ENCODE data around the gene SLC31A2.

The SLC31A2 gene

DNA sequence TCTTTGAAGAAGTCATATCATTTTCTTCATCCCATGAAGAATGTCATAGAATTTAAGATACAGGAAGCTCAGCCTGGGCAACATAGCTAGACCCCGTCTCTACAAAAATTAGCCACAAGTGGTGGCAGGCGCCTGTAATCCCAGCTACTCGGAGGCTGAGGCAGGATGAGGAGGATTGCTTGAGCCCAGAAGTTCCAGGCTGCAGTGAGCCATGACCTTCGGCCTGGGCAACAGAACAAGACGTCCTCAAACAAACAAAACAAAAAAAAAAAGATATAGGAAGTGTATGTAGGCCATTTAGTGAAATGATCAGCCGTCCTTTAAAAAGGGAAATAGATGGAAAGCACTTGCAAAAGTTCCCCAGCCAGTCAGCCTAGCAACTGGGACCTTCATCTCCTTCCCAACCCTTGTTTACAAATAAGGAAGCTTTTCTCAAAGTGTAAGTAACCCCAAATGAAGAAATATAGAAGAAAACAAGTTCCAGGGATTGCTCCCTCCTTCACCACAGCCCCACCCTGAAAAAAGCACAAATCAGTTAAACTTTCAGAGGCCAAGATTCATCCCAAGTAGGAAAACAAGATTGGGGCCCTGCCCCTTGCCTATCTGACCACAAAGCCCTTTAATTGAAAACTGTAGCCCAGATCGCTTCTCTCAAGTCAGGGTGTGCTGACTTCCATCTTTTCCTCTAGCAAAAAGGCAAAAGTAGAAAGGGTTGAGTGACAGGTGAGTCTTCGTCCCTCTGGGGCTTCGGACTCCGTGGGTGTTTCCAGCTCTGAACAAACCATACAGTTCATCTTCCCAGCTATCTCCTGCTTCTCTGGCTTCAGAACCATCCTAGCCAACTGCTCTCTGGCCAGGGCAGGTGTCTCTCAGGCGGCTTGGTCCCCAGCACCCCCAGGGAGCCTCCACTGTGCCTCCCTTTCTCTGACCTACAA is 1.2 kb downstream of the SLC31A2 start:
- peak; percentile 65 for DNase-seq

DNA sequence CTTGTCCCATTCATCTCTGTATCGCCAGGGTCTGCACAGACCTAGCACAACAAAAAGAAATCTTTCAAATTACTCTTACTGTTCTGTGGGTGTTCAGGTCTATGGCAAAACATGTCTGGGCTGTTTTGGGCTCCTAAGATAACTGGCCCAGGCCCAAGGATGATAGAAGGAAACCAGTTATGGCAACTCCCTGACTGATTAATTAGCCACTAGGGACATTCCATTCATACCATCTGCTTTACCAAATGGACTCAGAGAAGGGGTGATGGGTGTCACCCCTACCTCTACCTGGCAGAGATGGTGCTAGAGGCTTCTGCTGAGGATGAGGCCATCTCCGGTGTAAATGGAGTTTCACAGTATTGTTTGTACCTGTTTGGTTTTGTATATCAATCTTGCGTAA is 1.9 kb downstream of the SLC31A2 start:
- DNase-seq = peak; percentile 59

DNA sequence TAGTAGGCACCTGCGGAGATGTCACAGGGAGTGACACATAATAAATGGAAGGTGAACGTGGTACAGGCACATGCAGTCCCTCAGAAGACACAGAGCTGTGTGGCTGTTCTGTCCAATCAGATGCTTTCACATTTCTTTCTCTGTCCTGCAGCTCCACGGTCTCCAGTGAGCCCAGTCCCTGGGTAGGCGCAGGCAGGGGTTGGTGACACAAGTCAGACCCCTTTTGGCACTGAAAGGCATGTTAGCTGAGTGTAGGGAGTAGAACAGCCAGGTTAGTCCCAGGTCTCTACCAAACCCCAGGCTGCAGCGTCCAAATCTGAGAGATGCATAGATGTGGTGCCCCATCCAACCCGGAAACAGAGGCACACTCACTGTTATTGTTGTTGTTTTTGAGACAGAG is 2.8 kb downstream of the SLC31A2 start:
- no peak for DNase-seq

DNA sequence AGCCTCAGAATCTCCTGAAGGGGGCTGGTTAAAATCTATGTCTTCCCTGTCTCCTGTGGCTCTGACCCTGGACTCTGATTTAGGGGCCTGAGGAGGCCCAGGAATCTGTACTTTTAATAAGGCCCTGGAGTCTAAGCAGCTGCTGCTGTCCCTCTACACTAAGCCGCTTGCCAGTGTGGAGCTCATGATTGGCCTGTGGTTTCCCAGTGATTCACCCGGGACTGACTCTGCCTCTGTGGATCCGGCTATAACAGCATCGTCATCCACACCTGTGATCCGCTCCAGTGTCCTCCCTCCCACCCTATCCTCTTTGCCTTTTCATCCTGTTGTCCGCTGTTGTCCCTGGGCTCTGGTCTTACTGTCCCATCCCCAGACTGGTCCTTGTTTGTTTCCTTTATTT is 3.7 kb downstream of the SLC31A2 start:
- DNase-seq = no peak

DNA sequence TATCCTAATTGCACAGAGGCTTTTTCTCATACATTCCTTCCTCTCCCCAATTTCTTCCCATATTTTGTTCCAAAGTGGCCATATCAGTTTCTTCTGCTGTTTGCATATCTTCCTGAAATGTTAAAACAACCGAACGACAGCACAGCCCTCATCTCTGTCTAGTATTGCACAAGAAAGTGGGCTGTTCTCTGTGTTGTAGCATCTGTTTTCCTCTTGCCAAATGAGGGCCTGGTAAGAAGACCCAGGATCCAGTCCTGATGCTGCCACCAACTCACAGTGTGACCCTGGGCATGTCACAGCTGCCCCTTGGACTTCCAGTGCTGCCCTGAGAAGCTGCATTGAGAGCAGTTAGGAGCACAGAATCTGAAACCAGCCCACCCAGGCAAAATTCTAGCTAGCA is 4.1 kb downstream of the SLC31A2 start:
- DNase-seq = peak; percentile 65

DNA sequence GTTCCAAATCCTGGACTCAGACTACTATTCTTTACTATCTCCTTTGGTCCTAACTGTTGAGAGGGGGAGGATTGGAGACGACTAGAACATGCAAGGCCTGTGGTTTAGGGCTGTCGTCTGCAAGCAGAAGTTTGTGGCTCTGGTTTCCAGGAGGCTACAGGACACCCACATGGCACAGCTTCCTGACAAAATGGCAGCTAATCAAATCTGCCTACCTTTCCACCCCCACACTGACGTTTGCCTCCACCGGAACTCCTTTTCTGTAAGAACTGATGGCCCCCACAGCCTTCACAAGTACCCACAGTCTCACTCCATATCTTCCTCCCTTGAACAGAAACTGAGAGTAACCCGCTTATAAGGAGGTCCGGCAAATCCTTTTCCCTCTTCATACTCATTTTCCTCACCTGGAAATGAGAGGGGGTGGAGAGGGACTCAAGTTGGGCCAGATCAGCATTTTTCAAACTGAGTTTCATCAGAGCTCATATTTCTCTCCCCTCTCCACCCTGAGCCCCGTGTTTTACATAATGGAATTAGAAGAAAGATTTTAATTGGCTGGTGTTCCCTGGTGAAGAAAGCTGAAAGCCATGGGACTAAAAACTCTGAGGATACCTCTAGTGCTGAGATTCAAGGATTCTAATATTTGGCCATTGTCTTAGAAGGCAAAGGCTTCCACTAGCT is 5.2 kb downstream of the SLC31A2 start:
- DNase-seq = peak; percentile 70

DNA sequence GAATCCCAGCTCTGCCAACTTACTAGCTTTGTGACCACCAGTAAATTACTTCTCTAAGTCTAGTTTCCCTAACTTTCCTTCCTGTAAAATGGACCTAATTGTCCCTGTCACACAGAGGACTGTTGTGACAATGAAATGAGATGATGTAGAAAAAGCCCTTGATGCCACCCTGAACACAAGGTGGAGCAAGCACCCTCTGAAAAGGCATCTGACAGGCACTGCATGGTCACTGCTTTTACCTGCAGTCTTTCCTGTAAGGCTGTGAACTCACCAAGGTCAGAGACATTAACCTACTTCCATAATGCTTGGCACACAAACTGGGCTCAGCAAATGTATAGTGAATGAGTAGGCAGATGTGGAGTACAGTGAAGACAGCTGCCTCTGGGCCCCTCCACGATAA is 6.1 kb downstream of the SLC31A2 start:
- DNase-seq = peak; percentile 28

DNA sequence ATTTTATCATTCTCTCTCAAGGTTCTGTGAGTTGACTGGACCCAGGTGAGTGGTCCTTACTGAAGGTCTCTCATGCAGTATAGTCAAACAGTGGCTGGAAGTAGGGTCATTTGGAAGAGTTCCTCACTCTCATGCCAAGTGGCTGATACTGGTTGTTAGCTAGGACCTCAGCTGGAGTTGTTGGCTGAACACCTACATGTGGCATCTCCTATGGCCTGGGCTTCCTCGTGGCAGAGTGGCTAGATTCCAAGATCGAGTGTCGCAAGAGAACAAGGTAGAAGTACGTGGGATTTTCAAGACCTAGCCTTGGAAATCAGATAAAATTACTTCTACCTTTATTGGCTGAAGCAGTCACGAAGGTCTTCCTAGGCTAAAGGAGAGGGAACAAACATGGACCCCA is 7.6 kb downstream of the SLC31A2 start:
- DNase-seq = no peak

DNA sequence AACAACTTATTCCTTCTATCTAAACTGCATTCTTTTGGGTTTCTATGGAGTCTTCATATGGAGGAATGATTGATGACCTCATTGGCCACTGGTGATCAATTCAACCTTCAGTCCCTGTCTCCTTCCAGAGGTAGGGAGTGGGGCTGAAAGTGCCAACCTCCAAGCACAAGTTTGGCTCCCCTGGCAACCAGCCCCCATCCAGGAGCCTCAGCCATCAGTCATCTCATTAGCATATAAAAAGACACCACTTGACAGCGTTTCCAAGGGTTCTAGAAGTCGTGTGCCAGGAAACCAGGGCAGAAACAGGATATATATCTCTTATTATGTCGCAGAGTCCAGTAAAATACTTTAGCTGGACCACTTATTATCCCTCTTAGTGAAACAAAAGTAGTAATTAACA is 9.8 kb downstream of the SLC31A2 start:
- no peak for DNase-seq

DNA sequence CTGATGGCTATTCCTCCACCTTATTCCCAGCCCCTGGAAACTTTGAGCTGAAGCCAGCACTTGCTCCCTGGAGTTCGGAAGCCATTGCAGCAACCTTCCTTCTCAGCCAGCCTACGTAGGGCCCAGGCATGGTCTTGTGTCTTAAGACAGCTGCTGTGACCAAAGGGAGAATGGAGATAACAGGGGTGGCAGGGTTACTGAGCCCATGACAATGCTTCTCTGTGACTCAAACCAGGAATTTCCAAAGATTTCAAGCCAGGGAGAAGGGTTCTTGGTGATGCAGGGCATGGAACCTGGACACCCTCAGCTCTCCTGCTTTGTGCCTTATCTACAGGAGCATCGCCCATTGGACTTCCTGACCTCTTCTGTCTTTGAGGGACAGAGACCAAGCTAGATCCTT is 12.2 kb downstream of the SLC31A2 start:
- DNase-seq = no peak

DNA sequence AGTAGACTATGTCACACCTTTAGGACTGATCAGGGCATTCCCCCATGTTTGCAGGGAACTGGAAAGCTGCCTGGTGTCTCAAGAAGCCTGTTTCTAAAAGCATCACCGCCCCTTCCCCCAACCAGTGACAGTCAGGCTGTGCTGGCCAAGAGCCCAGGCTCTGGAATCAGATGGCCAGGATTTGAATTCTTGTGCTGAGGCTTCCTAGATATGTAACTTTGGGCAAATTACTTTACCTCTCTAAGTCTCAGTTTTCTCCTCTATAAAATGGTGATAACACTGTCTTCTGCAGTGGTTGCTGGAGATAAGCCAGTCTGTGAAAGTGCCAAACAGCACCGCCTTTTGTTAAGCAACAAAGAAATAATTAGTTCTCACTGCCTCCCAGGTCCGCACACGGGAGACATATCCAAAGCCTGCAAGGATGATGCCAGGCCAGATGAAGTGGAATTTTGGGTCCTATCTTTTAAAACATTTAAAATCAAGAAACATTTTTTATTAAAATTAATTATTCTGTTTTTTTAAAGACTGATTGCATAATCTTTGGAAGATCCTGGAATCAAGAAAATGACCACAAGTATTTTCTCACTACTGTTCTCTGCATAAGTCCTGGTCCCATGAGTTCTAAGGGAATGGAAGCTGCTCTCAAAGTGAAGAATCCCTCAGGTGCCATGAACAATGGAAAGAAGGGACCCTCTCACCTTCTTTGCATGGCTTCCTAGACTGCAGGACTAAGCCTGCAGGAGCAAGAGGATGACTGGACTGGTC is 13.9 kb downstream of the SLC31A2 start:
- peak; percentile 39 for DNase-seq

DNA sequence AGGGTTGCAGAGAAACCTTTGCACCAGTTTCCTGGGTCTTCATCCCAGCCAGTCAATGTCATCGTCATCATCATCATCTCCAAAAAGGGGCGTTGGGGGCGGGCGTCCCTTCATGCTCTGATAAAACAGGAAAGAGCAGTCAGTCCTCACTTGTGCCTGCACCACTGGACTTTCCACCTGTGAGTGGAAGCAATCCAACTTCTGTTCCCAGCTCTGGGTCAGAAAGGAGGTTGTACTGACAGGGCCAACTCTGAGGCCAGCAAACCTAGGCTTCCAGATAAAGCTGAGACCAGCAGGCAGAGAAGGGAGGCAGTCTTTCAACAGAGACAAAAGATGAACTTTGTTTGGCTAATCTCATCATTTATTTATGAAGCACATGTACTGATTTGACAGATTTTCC is 15.2 kb downstream of the SLC31A2 start:
- no peak for DNase-seq

DNA sequence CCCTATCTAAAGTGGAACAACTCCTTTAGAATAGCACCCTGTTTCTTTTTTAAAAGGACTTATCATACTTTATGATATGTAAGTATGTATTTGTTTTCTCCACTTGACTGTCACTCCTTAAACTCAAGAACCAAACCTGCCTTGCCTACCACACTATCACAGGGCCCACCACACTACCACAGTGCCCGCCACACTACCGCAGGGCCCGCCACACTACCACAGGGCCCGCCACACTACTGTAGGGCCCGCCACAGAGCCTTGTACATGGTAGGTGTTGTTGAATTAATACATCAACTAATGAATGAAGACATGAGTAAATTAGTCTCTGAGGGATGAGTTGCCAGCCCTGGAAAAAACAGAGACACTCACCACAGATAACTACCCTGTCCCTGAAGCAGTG is 18.0 kb downstream of the SLC31A2 start:
- DNase-seq = no peak

DNA sequence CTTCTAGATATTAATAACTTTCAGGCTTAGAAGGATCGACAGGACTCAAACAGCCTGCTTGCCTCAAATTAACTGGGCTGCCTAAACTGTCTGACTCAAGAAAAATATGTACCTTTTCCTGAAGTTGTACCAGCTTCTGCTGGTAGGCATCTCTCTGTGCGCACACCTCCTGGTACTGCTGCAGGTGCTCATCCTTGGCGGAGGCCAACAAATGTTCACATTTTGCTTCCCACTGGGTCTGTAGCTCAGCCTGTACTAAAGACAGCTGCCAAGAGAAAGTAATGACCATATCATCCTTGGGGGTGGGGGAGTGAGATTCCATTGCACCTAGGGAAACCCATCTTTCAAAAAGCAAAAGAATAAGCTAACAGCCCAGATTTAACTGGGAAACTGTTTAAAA is 22.5 kb downstream of the SLC31A2 start:
- no peak for DNase-seq

DNA sequence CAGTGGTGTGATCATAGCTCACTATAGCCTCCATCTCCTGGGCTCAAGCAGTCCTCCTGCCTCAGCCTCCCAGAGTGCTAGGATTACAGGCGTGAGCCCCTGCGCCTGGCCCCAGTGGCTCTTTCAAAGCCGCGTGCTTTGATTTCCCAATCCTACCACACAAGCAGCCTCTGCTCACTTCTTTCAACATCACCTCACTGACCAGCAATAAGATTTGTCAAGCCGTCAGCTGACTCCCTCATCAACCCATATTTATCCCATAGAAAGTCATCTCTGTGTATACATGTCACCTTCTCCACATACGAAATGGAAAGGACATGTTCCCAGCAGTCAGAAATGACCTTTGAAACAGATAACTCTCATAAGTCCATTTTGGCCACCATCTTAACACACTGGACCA is 26.0 kb downstream of the SLC31A2 start:
- no peak for DNase-seq

DNA sequence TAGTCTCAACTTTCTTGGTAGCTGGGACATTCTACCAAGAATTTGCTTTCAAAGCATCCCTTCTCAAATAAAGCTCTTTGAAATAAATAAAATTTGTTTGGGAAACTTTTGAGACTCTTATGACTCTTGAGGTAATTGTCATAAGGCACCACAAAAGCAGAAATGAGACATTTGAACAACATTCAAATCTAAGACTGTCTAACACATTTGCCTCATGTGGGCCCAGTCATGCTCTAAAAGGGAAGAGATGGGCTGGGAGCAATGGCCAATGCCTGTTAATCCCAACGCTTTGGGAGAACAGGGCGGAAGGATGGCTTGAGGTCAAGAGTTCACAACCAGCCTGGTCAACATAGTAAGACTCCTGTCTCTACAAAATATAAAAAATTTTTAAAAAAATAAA is 26.4 kb downstream of the SLC31A2 start:
- DNase-seq = no peak

DNA sequence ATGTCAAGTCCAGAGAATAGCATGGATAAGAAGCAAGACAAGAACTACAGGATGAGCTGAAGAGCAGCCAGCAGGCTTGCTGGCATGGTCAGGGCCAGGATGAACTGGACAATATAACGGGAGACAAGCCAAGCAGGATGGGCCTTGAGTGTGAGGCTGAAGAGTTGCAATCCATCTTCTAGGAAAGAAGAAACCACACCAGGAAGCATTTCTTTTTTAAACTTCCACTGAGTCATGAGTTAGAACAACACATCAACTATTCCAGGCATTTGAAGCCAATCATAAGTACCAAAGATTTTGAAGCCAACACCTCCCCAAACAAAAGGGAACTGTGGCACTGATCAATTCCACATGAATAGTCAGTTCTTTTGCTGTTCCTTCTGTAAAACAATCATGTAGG is 27.3 kb downstream of the SLC31A2 start:
- DNase-seq = no peak

DNA sequence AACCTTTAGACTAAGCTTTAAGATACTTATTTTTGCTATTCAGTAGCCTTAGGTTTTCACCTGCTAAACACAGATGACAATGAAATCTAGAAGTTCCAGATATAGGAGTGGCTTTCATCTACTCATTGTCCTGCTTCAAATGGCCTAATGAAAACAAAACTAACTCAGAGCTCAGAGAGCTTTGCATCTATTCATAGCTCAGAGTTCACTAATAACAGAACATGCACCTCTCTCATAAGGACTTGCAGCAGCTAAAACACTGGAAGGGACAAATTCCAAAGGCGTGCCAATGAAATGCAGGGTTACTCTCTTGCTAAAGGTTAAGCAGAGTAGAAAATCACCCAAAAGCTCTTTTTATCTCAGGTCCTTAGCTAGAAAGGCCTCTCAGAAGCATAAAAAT is 29.0 kb downstream of the SLC31A2 start:
- DNase-seq = no peak

DNA sequence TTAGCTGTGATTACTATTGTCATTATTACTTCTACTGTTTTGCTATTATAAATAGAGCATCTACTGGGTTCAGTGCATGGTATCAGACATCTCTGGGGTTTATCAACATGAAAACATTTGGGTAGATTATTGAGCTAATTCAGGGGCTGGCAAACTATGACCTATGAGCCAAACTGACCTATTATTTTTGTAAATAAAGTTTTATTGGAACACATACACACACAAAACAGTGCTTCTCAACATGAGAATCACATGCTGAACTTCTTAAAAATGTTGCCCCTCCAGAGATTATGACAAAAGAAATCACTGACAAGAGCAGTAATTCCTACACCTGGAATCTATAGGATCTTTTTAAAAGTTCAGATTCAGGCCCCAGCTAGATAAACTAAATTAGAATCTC is 30.4 kb downstream of the SLC31A2 start:
- DNase-seq = no peak

DNA sequence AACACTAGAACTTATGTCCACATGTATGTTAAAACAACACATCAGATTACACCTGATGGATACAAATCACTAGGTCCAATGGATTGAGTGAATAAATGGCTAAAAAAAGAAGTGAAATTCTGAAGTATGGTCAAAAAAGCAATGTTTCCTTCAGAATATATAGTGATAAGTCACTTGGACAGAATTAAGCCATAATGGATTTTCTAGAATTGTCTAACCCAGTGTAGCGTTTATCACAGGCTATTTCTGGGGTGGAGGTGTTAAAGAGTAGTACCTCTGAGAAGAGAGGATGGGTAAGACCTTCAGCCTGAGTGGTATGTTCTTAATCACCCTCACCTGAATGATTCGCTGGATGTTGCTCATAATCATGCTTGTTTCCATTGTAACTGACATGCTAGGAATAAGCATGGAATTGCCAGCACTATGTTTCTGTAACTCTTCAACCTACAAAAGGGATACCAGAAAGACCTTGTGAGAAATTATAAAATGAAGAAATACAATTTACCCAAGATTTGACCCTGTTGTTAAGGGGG is 33.2 kb downstream of the SLC31A2 start:
- DNase-seq = no peak

DNA sequence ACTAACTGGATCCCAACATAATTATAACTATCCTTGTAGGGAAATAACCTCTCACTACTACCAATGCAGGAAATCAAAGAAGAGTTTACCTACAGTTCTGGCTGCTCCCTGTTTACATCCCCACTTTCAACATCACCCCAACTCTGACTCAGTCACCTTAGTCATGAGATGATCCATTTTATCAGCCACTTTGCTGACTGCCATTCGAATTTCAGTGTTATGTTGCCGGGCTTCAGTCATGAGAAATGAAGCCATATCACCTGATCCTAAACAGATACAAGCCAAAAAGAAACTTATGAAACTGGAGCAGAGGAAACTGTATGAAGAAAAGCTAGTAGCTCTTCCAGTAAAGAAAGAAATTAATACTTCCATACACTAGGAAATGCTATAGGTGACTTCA is 33.7 kb downstream of the SLC31A2 start:
- no peak for DNase-seq

DNA sequence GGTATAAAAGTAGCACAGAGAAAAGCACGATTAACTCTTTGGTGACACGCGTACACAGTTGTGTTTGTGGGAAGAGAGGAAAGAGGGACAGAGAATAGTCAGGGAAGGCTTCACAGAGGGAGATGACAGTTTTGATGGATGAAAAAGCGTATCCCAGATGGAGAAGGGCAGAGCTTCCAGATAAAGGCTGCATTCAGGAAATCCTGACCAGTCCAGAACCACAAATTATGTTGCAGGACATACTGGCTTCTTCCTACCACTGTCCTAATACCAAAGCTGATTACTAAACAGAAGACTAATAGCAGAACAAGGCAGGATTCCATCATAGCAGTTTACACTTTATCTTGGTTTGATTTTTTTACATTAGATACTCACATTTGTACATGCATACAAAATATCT is 34.5 kb downstream of the SLC31A2 start:
- DNase-seq = no peak

DNA sequence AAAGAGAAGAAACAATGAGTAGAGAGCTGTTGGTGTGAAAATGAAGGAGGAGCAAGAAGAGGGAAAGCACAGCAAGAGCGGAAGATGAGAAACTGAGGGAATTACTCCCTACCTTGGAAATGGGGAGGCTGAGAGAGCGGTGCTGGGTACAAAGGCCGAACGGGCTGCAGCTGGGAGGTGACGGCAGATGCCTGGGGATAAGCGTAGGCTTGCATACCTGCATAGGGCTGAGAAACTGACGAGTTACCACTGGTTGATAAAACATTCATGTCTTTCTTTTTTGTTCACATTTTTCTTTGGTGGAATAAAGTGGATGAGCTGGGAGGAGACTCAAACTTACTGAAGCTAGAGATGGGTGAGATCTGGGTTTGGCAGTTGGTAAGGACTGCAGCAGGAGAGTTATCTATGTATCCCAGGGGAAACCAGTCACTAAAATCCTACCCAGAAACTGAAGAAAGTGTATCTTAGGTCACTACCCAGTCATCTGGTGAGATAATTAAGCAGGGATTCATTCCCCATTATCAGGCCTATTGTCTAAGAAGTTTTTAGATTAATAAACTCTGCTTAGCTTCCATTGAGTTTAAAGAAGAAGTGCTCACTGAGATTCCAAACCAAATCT is 35.4 kb downstream of the SLC31A2 start:
- no peak for DNase-seq
